Measurements from ENCODE around the gene HPCA. TPM values are rescaled to one million over a fixed set of nuclear protein-coding genes. Genes with fewer than 3 reads are reported as not detected.

HPCA gene
- total and polyA plus RNA-seq, 2 of the 8 experiments (the other 6 are each of a cell fraction or from before 2014, with no cell fraction given) = 0.70 to 1.4 TPM

GRCh38 chr1:32896451-32896850 is 10.2 kb downstream of the HPCA start (continued):
- TF ChIP-seq EP300 (IDR thresholded peaks at IDR 0.05; ENCODE audit: borderline replicate concordance in 1 of 2, low read depth in 2 of 2, low read length in 2 of 2) = no peak
- TF ChIP-seq NANOG (IDR thresholded peaks at IDR 0.05; ENCODE audit: insufficient read depth, low read depth, low read length, poor library complexity, severe bottlenecking) = no peak
- no peak for TF ChIP-seq SIX5 (IDR thresholded peaks at IDR 0.05; ENCODE audit: low read depth, low read length)
- TF ChIP-seq SP4 (IDR thresholded peaks at IDR 0.05; ENCODE audit: low read length) = no peak
- TF ChIP-seq CHD7 (IDR thresholded peaks at IDR 0.05; ENCODE audit: insufficient replicate concordance, low read length) = no peak
- no peak for TF ChIP-seq USF2 (IDR thresholded peaks at IDR 0.05; ENCODE audit: low read length)
- TF ChIP-seq ASH2L (IDR thresholded peaks at IDR 0.05; ENCODE audit: low read length) = no peak
